Stimulated activated naive CD4-positive, alpha-beta T cell (primary cell): ENCODE results near the gene MAPK8IP1.
"Not testable (repeated sequence)": the region's sequence is repeated elsewhere in the genome, so short reads cannot be mapped to it uniquely, and the experiment has no call there.

Experiments
- DNase-seq, 6 experiments: peaks; one replicate each; lab custom pipeline; 2025; lab: John Stamatoyannopoulos, UW

MAPK8IP1 gene

DNA sequence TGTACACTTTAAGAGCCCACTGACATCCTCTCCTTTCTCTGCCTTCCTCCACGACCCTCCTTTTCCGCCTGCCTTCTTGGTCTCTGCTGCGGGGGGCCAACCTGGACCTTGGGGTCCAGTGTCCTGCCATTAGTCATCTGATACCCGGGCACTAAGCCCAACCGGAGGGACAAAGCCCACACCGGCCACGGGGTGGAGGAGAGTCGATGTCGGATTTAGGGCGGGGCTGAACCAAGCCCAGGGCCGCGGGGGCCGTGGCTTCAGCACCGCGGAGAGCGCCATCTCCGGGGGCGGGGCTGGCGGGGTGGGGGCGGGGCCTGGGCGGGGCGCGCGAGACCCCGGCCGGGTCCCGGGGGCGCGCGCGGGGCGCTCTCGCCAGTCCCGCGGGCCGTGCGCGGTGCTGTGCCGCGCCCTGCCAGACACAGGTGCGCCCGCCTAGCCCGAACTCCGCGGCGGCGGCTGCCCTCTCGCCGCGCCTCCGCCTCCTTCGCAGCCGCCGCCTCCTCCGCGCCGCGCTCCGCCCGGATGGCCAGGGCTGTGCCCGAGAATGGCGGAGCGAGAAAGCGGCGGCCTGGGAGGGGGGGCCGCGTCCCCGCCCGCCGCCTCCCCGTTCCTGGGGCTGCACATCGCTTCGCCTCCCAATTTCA lies at the start of gene MAPK8IP1:
Gene MAPK8IP1, plus strand, starts transcription at position 378 of the 647 bp plus-strand sequence. Its CDS starts 170 bp downstream, at position 548.
- peak; percentile 11 to 62 (median 52) for DNase-seq

DNA sequence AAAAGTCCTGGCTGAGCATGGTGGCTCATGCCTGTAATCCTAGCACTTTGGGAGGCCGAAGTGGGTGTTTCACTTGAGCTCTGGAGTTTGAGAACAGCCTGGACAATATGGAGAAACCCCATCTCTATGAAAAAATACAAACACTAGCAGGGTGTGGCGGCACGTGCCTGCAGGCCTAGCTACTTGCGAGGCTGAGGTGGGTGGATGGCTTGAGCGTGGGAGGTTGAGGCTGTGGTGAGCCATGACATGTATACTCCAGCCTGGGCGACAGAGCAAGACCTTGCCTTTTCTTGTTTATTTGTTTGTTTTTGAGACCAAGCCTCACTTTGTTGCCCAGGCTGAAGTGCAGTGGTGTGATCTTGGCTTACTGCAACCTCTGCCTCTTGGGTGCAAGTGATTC lies 46.2 kb upstream of the MAPK8IP1 start:
- DNase-seq: no peak

DNA sequence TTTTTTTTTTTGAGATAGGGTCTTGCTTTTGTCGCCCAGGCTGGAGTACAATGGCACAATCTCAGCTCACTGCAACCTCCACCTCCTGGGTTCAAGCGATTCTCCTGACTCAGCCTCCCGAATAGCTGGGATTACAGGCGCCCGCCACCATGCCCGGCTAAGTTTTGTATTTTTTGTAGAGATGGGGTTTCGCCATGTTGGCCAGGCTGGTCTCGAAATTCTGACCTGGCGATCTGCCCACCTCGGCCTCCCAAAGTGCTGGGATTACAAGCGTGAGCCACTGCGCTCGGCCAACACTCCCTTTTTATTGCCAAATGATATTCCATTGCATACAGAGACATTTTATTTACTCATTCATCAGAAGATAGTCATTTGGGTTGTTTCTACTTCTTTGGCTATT lies 45.2 kb upstream of the MAPK8IP1 start:
- not testable (repeated sequence) for DNase-seq

DNA sequence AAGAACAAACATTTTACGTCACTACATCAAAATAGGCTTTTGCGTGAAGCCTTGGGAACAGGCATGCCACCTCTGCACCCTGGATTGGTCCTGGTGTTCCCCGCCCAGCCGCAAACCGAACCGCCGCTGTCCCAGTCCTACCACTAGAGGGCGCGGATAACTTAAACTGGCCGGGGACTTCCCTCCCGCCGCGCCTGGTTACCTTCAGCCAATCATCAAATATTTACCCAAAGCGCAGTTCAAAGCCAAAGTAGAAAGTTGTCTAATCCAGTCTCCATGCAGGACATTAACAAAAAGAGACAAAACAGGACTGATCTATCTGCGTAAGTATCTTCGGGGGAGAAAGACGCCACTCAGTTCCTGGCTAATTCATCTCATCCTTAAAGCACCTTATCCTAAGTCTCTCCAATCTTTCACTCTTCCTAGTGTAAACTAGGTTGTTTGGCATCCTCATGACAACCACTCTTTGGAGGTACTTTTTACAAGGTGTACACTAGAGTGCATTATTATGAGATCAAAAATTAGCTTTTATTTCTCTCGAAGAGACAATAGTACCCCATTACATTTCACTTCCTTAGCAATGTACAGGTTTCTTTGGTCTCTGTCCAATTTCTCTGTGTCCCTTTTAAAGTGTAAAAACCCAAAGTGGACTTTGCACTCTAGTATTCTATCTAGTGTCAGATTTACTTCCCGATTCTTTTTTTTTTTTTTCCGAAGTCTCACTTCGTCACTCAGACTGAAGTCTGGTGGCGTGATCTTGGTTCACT lies 42.1 kb upstream of the MAPK8IP1 start:
- peak; percentile 82 to 92 (median 92) for DNase-seq

DNA sequence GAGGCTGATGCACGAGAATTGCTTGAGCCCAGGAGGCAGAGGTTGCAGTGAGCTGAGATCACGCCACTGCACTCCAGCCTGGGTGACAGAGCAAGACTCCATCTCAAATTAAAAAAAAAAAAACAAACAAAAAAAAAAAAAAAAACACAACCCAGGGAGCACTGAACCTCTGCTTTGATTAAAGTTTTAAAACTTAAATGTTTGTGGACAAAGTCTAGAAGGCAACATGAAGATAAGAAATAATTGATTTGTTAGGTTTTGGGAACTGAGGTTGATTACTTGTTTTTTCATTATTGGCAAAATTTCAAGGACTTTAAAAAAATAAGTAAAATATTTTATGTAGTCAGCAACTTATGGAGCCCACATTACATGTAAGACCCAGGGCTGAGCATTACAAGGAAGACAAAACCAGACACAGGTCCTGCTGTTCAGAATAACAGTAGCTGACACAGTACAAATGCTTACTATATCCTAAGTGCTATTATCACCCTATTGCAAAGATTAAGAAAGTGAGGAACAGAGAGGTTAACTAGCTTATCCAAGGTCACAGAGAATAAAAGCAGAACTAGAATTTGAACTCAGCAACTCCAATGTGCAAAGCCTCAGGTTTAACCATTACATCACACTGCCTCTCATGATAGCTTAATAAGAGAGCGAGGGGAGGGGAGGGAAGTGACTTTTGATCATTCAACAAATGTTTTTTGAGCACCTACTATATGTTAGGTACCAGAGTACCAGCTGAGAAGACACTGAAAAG lies 40.5 kb upstream of the MAPK8IP1 start:
- DNase-seq: no peak

DNA sequence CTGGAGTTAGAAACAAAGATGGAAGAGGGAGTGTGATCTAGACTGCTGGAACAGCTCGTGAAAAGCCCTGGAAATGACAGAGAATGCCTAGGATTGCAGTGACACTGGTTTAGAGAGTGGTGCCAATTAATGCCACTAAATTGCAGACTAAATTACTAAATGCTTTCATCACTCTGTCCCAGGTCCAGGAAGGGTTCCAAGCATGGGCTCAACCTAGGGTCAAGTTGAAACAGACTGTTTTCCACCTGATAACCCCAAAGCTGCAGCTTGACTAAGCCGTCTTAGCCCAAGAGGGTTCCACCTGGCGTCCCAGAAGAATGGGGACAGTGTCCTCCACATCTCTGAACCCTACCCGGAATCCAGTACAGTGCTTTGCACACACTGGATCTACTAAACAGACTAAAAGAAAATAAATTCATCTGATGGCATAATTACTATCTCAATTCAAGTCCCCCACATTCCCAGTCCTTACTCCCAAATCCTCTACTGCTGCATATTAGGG lies 39.2 kb upstream of the MAPK8IP1 start:
- DNase-seq: no peak

DNA sequence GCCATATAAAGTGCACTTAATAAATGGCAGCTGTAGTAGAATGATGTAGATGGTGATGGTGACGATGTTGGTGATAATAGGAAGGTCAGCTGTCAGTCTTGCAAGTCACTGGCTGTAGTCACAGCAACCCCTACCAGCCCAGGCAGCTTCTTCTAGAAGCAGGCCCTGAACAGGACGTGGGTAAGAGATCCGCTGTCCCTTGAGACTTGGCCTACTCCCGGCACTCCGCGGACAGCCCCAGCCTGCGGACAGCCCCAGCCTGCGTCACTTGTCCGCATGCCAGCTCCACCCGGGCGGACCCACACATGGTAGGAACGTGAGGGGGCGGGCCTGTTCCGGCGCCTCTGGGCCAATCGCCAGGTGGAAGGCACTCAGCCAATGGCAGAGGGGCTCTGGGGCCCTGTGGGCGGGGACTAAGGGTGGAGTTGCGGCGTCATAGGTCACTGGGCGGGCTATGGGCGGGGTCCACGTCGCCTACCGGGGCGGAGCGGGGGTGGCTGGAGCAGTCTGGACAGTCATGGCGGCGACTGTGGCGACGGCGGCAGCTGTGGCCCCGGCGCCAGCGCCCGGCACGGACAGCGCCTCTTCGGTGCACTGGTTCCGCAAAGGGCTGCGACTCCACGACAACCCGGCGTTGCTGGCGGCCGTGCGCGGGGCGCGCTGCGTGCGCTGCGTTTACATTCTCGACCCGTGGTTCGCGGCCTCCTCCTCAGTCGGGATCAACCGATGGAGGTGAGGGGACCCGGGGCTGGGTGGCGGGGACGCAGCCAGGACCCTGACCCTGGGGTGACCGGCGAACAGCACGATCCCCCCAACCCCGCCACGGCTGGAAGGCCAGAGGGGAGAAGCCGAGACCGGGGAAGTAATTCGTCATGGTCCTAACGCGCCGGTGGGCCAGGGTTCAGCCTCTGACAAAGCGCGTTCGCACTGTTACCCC lies 38.2 kb upstream of the MAPK8IP1 start, which contains the start of gene CRY2:
Gene CRY2, plus strand, starts transcription at position 502 of the 937 bp plus-strand sequence. Its CDS starts 16 bp downstream, at position 518.
- DNase-seq: peak; percentile 94 to 98 (median 97)

DNA sequence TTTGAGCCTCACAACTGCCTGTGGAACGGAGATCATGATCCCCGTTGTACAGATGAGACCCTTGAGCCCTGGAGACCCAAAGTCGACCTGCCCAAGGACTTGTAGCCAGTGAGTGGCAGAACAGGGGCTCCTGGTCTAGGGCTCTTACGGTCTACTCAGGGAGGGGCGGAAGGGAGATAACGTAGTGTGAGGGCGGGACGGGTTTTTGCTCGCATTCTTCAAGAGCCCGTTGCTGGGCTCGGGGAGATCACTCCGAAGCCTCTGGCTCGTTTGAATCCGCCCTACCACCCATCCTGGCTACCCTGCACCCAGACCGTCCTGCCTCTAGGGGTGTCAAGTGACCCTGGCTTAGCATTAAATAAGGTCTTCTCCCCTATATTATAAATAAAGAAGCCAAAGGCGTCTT lies 37.5 kb upstream of the MAPK8IP1 start:
- peak in 5 of 6 experiments; percentile 21 to 69 (median 45) for DNase-seq

DNA sequence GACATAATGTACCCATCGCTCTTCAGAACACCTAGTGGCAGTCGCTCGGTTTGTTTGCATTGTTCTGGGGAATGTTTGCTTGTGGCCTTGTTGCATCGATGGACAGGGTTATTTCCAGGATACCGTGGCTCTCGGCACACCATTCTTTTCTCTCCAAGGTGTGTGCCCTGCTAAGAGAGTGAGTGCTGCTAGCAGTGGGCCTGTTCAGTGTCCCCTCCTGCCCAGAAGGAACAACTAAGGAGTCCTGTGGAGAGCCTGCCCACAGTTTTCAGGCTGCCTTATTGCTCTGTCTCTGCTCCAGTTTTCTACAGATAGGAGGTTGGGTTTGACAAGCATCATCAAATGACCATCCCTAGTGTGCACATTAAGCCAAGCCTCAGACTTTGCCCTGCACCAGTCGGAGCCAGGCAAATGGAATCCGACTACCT lies 36.8 kb upstream of the MAPK8IP1 start:
- DNase-seq: no peak

DNA sequence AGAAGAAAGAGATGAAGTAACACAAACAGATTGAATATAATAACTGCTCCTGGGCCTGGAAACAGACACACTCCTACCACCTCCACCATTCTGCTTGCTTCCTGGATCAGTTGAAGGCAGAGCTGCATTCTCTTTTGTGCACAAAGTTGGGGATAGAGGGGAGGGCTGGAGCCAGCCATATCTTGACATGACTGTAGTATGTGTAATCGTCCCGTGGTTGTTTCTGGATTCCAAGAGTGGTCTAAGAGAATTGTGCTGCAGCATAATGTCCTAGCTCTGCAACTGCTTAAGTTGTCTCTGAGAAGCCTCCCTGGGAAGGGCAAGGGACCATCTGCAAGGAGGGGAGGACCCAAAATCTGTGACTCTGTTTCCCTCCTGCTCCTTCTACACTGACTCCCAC lies 35.0 kb upstream of the MAPK8IP1 start:
- no peak for DNase-seq

DNA sequence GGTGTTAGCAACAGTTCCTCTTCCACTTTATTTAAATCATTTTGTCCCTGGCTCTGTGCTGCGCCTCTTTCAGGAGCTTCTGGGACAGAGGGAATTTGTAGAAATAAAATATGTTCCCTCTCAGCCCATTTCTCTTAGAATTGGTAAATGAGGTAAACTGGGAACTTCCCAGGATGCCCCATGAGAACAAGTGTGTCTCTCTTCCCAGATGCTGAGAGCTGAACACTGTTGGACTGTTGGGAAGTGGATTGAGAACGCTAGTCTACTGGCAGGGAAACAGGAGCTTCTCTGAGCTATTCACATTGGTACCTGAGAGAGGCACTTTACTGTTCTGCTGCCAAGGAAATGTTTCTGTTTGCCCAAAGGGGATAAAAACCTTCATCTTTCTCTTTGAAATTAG lies 34.2 kb upstream of the MAPK8IP1 start:
- no peak for DNase-seq

DNA sequence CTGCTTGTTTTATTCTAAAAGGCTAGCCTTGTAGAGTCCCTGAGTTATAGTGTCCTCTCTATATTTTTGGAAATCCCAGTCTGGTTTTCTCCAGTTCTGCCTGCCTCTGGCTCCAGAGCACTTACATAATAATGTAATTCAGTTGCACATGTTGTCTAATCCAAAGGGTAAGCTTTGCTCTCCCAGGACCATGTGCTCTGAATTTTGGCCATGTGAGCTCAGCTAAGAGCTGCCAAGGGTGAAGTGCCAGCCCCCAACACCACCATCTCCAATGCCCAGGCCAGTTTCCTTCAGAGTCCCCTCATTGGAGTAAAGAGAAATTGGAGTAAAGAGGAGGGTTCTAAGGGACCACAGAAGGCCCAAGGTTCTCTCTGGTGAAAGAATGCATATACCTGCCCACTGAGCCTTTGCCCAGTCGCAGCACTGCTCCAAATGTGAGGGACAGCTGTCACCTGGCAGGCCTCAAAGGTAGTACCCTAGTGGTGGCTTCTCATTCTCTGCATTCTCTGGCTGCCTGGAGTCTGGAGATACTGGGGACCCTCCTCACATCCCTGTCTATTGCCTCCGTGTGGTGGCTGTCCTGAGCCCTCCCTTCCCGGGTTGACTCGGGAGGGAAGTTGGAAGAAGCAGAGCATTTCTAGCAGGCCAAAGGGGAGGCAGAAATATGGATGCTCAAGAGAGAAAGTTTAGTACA lies 33.3 kb upstream of the MAPK8IP1 start:
- DNase-seq: no peak

DNA sequence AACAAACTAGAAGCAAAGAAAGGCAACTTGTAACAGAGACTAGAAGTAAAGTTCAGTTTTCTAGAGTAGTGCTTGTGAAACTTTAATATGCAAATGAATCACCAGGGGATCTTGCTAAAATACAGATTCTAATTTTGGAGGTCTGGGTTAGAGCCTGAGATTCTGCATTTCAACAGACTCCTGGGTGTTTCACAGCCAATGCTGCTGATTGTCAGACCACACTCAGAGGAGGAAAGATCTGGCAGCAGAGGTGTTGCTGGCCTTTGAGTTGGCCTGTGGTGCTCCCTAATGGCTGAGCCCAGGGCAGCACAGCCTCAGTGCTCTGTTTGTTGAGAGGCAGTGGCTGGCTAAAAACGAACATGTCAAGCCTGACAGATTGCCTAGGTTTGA lies 32.7 kb upstream of the MAPK8IP1 start:
- no peak for DNase-seq

DNA sequence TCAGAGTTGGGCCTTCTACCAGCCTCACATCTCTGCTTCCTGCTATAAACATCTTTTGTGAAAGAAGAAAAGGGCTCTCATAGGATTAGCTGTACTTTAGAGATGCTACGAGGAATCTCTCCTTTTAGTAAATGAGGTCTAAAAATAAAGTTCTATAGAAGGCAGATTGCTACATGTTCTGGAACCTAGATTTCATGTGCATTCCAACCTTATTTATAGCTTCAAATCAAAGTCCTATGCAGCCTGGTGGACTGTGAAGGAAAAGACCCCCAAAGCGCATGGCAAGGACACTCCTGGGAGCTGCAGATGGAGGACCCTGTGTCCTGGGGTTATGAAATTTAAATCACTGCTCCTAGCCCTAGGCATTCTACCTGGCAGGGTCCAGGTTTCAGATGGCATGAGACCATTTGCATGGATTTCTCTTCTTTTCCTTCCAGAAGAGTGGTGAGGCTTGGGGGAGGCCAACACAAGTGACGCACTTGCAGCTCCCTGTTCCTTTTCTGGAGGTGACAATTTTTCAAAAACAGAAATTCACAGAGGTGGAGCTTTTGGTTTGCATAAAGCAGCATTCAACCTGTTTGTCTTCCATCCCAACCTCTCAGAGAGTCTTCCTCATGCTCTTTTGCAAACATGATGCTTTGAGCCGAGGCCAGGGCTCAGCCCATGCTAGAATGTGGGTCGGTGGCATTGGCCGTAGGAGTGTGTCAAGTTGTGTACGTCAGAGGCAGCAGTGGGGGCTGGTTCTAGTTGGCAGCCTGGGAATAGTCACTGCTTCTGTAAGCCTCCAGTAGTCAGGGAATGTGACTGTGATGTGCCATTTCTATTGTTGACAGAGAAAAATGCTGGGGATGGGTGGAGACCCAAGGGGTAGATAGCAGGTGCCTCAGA lies 31.9 kb upstream of the MAPK8IP1 start:
- no peak for DNase-seq

DNA sequence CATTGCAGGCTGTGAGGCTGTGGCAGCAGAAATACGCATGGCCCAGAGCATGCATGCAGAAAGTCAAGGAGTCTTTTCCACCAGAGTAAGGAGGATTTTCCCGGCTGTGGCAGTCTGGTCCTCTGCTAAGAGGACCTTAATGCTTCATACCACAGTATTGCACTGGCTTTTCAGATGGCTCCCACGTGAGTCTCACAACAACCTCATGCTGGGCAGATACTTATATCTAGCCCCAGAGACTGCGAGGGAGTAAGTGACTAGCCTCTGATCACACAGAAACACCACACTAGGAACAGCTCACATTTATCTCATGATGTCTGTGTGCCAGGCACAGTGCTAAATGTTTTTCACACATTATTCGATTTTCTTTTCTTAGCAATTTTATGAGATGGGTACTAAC lies 30.1 kb upstream of the MAPK8IP1 start:
- DNase-seq: no peak

DNA sequence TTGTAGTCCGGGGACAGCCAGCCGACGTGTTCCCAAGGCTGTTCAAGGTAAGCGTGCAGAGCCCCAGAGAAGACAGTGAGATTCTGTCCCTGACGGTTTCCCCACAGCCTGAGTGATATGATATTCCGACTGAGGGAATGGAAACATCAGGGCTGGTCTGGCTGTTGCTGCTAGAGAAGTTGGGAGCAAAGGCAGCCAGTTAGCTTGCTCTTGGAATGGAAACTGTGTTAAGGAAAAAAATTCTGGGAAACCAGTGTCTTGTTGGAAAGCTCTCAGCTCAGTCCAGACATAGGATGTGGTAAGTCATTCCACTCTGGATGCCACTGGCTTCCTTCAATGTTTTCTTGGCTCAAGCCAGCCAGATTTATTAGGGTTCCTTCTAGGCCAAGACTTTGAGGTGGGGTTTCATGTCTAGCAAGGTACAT lies 29.4 kb upstream of the MAPK8IP1 start:
- no peak for DNase-seq

DNA sequence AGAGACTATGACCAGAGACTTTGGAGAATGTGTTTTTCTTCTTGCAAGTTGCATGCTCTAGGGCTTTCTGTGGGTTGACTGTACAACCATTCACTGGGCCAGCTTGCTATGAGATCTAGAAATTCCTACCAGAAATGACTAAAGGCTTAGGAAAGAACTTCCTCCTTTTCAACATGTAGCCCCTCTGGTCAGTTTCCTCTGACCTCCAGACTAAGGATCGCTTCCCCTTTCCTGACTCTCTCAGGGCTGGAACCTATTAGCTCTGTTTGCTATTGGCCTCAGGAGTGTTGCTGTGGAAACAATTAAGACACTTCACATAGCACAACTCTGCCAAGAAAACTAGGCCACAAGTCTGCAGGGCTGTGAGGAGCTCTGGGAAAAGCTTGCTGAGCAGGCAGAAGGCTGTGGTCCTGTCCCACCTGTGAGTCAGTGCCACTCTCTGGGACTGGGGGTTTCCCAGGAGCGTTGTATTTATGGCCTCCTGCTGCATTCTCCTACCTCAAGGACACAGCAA lies 27.4 kb upstream of the MAPK8IP1 start:
- DNase-seq: no peak

DNA sequence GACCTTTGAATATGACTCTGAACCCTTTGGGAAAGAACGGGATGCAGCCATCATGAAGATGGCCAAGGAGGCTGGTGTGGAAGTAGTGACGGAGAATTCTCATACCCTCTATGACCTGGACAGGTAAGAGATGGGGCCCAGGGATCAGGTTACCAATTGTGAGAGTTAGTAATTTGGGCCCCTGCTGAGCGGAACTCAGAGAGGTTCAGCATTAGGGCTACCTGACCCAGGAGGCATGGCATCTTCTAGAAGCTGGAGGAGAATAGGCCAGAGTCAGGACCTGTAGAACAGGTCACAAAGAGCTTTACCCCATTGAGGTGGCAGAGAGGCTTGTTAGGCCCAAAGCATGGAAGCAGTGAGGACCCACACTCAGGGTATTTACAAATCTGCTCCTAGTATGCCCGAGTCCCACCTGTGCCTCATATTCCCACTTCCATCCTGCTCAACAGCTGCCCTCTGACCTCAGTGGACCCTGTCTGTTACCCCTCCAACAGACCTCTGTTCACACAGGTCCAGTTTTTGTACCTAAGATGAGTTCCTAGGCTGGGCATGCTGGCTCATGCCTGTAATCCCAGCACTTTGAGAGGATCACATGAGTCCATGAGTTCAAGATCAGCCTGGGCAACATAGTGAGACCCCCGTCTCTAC lies 26.6 kb upstream of the MAPK8IP1 start:
- DNase-seq: no peak

DNA sequence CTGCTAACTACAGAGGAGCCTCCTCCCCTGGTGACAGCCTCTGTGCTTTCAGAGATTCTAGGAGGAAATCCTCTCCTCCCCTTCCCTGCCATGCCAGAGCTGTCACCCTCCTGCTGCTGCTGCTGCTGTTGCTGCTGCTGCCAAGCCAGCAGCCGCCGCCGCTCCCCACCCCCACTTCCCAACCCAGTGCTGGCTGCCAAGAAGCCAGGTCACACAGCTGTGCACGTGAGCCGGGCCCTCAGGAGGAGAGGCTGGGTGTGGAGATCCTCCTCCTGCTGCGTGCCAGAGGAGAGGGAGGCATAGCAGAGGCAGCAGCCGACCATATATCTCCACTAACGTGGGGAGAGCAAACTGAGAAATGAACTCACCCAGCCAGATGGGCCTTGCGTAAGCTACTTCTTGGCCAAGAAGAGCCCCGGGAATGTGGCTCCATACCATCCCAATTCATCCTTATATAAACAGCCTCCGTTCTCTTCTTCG lies 25.8 kb upstream of the MAPK8IP1 start:
- DNase-seq: no peak
